MM.1S (cell line): Measurements from ENCODE around the gene CACUL1.
A peak's percentile ranks its signal among the peaks of the same experiment; 100 is the strongest.

Experiments used
- DNase-seq: peaks from one replicate; pipeline ENCODE4 v3.0.0-alpha.2; 2015
- H2AFZ ChIP-seq: fragments of 300-600 bp; sonication (generic); 2 replicates; pipeline ENCODE4 v1.6.0; 2016; ENCODE audit warnings: antibody characterized with exemption, low read length
- H3F3A ChIP-seq: fragments of 300-600 bp; sonication (generic); 2 replicates; pipeline ENCODE4 v1.6.1; 2016; ENCODE audit warnings: mild to moderate bottlenecking, antibody characterized with exemption, low read length, moderate library complexity, mixed read lengths; ENCODE audit not compliant: insufficient read depth
- H3K27ac ChIP-seq: fragments of 300-600 bp; sonication (generic); 2 replicates; pipeline ENCODE4 v1.5.1; 2016; ENCODE audit warnings: mild to moderate bottlenecking, low read length
- H3K27me3 ChIP-seq: fragments of 300-600 bp; sonication (generic); replicated peaks from 2 replicates; pipeline ENCODE4 v1.6.0; 2016; ENCODE audit warnings: low read length; ENCODE audit not compliant: insufficient read depth
- H3K36me3 ChIP-seq: fragments of 300-600 bp; sonication (generic); replicated peaks from 2 replicates; pipeline ENCODE4 v1.6.1; 2016; ENCODE audit warnings: mild to moderate bottlenecking, low read length, mixed read lengths; ENCODE audit not compliant: insufficient read depth
- H3K4me1 ChIP-seq: fragments of 300-600 bp; sonication (generic); 2 replicates; pipeline ENCODE4 v1.6.1; 2016; ENCODE audit warnings: low read length, mixed read lengths
- H3K4me2 ChIP-seq: fragments of 300-600 bp; sonication (generic); 2 replicates; pipeline ENCODE4 v1.6.0; 2016; ENCODE audit warnings: low read depth, low read length
- H3K4me3 ChIP-seq: fragments of 300-600 bp; sonication (generic); 2 replicates; pipeline ENCODE4 v1.5.1; 2016; ENCODE audit warnings: low read length, mixed read lengths
- H3K79me2 ChIP-seq: fragments of 300-600 bp; sonication (generic); 2 replicates; pipeline ENCODE4 v1.6.1; 2016; ENCODE audit warnings: mixed run types, low read length, mixed read lengths
- H3K9ac ChIP-seq: fragments of 300-600 bp; sonication (generic); 2 replicates; pipeline ENCODE4 v1.6.1; 2016; ENCODE audit warnings: low read length, mixed read lengths
- H3K9me2 ChIP-seq: fragments of 300-600 bp; sonication (generic); replicated peaks from 2 replicates; pipeline ENCODE4 v1.6.1; 2016; ENCODE audit warnings: mild to moderate bottlenecking, low read length, mixed read lengths; ENCODE audit not compliant: insufficient read depth
- H3K9me3 ChIP-seq: fragments of 300-600 bp; sonication (generic); replicated peaks from 2 replicates; pipeline ENCODE4 v1.6.1; 2016; ENCODE audit warnings: mild to moderate bottlenecking, low read length, mixed read lengths; ENCODE audit not compliant: insufficient read depth
- H4K20me1 ChIP-seq: fragments of 300-600 bp; sonication (generic); 2 replicates; pipeline ENCODE4 v1.6.1; 2016; ENCODE audit warnings: mild to moderate bottlenecking, low read length, moderate library complexity, mixed read lengths; ENCODE audit not compliant: insufficient read depth
- EZH2 ChIP-seq: fragments of 300-600 bp; sonication (generic); optimal IDR thresholded peaks from 2 replicates; pipeline ENCODE3; 2017; ENCODE audit warnings: low read depth, mild to moderate bottlenecking, antibody characterized with exemption, low read length, mixed read lengths
- EZH2phosphoT487 ChIP-seq: fragments of 300-600 bp; sonication (generic); IDR thresholded peaks from 2 replicates; pipeline ENCODE4 v1.6.1; 2018; ENCODE audit warnings: antibody characterized with exemption, low read length
- TF ChIP-seq, protein P1 (sequence below): fragments of 300-600 bp; sonication (generic); IDR thresholded peaks from 2 replicates; pipeline ENCODE4 v1.5.1; 2016; ENCODE audit warnings: antibody characterized with exemption, low read length, mixed read lengths

Gene CACUL1

DNA sequence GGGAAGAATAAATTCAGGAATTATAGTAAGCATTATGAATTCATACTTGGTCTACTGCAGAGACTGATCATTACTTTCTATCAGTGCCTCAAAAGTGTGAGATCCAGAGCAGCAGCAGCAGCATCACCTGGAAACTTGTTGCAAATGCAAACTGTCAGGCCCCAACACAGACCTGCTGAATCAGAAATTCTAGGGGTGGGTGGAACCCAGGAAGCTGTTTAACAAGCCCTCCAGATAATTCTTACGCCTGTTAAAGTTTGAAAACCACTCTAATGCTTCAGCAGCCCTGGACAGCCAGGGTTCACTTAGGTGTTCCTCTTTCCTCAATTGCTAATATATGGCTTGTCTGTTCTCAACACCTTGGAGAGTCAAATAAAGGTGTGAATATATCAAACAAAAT, 19.5 kb downstream of the CACUL1 start:
- Histone ChIP-seq H3K36me3 (no peaks in the 10 kb centered on the region), H3K27me3 (no peaks in the 10 kb centered on the region), H3K9ac (no peak overlapping the region), H3K9me3 (no peaks in the 10 kb centered on the region), H2AFZ (no peak overlapping the region), H3K4me3 (no peak overlapping the region), H3K79me2 (peaks cover 97% of the 10 kb centered on the region), H3K27ac (no peak overlapping the region), H3K9me2 (no peaks in the 10 kb centered on the region), H3K4me2 (no peak overlapping the region), H3F3A (no peaks in the 10 kb centered on the region; the same call in 1 of the 2 replicates), H4K20me1 (peaks cover 3% of the 10 kb centered on the region; the same call in 1 of the 2 replicates), H3K4me1 (no peaks in the 10 kb centered on the region)
- TF ChIP-seq EZH2phosphoT487 (no peak), EZH2 (no peak)
- TF ChIP-seq, protein P1, sequence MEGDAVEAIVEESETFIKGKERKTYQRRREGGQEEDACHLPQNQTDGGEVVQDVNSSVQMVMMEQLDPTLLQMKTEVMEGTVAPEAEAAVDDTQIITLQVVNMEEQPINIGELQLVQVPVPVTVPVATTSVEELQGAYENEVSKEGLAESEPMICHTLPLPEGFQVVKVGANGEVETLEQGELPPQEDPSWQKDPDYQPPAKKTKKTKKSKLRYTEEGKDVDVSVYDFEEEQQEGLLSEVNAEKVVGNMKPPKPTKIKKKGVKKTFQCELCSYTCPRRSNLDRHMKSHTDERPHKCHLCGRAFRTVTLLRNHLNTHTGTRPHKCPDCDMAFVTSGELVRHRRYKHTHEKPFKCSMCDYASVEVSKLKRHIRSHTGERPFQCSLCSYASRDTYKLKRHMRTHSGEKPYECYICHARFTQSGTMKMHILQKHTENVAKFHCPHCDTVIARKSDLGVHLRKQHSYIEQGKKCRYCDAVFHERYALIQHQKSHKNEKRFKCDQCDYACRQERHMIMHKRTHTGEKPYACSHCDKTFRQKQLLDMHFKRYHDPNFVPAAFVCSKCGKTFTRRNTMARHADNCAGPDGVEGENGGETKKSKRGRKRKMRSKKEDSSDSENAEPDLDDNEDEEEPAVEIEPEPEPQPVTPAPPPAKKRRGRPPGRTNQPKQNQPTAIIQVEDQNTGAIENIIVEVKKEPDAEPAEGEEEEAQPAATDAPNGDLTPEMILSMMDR, result no peak
- no peak for DNase-seq

DNA sequence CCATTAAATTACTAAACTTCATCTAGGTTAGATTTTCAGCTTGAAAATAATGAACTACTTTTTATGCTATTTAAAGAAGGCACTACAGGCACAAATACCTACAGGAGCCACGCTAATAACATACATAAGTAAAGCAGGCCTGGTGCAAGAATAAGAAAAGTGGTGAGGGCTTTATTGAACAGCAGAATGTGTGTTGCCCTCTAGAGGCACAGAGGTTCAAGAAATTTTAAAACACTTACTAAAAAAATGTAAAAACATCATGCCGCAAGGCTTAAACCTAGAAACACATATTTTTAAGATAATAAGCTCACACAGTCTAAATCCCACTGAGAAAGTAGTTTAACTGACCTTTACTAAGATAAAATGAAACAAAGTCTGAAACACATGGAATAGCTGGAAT, 20.3 kb downstream of the CACUL1 start:
- Histone ChIP-seq H3K4me2 (no peak overlapping the region), H3K9me2 (no peaks in the 10 kb centered on the region), H3K4me3 (no peak overlapping the region), H3K4me1 (no peaks in the 10 kb centered on the region), H2AFZ (no peak overlapping the region), H3F3A (no peaks in the 10 kb centered on the region; the same call in 1 of the 2 replicates), H3K27me3 (no peaks in the 10 kb centered on the region), H3K36me3 (no peaks in the 10 kb centered on the region), H4K20me1 (peaks cover 3% of the 10 kb centered on the region; the same call in 1 of the 2 replicates), H3K79me2 (peaks cover 89% of the 10 kb centered on the region), H3K9me3 (no peaks in the 10 kb centered on the region), H3K27ac (no peak overlapping the region), H3K9ac (no peak overlapping the region)
- no peak for DNase-seq
- TF ChIP-seq EZH2 (no peak), EZH2phosphoT487 (no peak)
- TF ChIP-seq, protein P1, result 0 out of 2 replicates have a peak, but pooled peaks have one; percentile 10

DNA sequence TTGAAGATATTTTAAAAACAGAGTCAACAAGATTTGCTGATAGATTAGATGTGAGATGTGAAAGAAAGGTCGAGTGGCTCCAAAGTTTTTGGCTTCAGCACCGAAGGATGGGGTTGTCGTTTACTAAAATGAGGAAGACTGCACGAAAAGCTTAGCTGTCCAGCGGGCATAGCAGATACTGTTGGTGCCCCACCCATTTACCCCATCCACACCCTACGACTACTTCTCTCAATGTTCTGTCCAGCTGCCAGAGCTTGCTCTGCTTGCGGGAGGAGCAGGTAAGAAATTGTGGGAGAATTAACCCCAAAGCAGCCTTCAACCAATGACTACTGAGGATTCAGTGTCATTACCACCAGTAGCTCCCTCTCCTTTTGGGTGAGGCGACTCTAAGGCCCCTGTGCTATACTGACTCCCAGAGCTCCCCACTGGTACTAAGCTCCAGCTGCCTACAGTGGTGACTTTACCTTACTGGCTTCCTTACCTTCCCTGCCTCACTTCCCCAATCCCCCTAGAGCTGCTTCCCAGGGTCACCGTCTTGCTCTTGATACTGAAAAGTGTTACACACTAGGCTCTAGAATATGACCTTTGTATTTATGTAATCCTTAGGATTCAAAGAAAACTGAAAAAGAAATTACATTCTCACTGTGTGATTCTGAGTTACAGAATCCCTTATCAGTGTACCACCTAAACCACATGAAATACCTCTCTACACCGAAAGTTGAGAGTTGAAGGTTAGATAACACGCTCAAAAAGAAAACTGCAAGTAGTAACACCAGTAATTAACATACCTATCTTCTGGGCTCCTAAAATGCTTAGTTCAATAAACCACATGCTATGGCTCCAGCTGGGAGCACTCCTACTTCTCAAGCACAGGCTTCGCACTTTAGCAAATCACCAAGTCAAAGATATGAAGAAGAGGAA, 22.3 kb downstream of the CACUL1 start:
- H3K36me3 ChIP-seq, result no peaks in the 10 kb centered on the region
- TF ChIP-seq, protein P1, result no peak
- H3K79me2 ChIP-seq, result peaks cover 69% of the 10 kb centered on the region
- H2AFZ ChIP-seq, result no peak overlapping the region
- no peaks in the 10 kb centered on the region for H3K9me2 ChIP-seq
- no peak for DNase-seq
- H3F3A ChIP-seq, result no peaks in the 10 kb centered on the region; the same call in 1 of the 2 replicates
- H4K20me1 ChIP-seq, result no peaks in the 10 kb centered on the region; the same call in 1 of the 2 replicates
- 0 out of 2 replicates have a peak overlapping the region, but pooled peaks have one; percentile 2 for H3K4me2 ChIP-seq
- no peaks in the 10 kb centered on the region for H3K4me1 ChIP-seq
- no peak overlapping the region for H3K27ac ChIP-seq
- no peaks in the 10 kb centered on the region for H3K9me3 ChIP-seq
- H3K9ac ChIP-seq, result no peak overlapping the region
- no peaks in the 10 kb centered on the region for H3K27me3 ChIP-seq
- H3K4me3 ChIP-seq, result no peak overlapping the region
